Activated T-cell treated with anti-CD3 and anti-CD28 coated beads, Interleukin-2, amount 50 U/mL, for 72 hours (primary cell): ENCODE measurements around the gene OXA1L. TPM values are rescaled to one million over a fixed set of nuclear protein-coding genes. Genes with fewer than 3 reads are reported as not detected.
"Not testable (repeated sequence)": the region's sequence is repeated elsewhere in the genome, so short reads cannot be mapped to it uniquely, and the experiment has no call there.

Experiments
- ATAC-seq, 2 donors: fragments of 150-1000 bp; cut with Tn5 transposase; replicated peaks in 1 of 2; 2 replicates each; pipeline ENCODE4 v1.10.0; 2021; ENCODE audit warnings: moderate library complexity in 2 of 2, mild to moderate bottlenecking in 1 of 2
- DNase-seq, 2 donors: peaks; one replicate each; pipeline ENCODE4 v3.0.0; 2021 to 2022; ENCODE audit warnings: mixed read lengths in 1 of 2
- H3K27ac Mint-ChIP-seq: one replicate; pipeline ENCODE4 v1.8.0; 2022; ENCODE audit warnings: mild to moderate bottlenecking, moderate library complexity, mixed read lengths
- H3K27me3 Mint-ChIP-seq: one replicate; pipeline ENCODE4 v1.8.0; 2022; ENCODE audit warnings: low read depth, mixed read lengths
- H3K36me3 Mint-ChIP-seq, 2 donors: one replicate each; pipeline ENCODE4 v1.8.0; 2022; ENCODE audit warnings: mixed read lengths in 2 of 2, mild to moderate bottlenecking in 1 of 2; ENCODE audit not compliant: insufficient read depth in 2 of 2
- H3K4me1 Mint-ChIP-seq: one replicate; pipeline ENCODE4 v1.8.0; 2022; ENCODE audit warnings: low read depth, mixed read lengths
- H3K4me3 Mint-ChIP-seq, 2 donors: one replicate each; pipeline ENCODE4 v1.8.0; 2022; ENCODE audit warnings: mild to moderate bottlenecking in 2 of 2, mixed read lengths in 2 of 2, moderate library complexity in 2 of 2
- H3K9me3 Mint-ChIP-seq, 2 donors: one replicate each; pipeline ENCODE4 v1.8.0; 2022; ENCODE audit warnings: mixed read lengths in 2 of 2
- total RNA-seq, 2 donors: library from RNA; stranded (reverse); gene quantifications; one replicate each; pipeline ENCODE4 v1.2.3, GENCODE V29; 2022

Gene OXA1L
- total RNA-seq, 2 donors from 2014 or later = 135 to 136 TPM

GRCh38 chr14:22772725-22773124, 6.2 kb downstream of the OXA1L start:
- DNase-seq (no peak), ATAC-seq (no peak)
- Mint-ChIP-seq H3K4me3 (no peak overlapping the region), H3K27ac (no peak overlapping the region), H3K9me3 (no peaks in the 10 kb centered on the region), H3K36me3 (peaks cover 17 to 36% of the 10 kb centered on the region in 2 donors), H3K27me3 (no peaks in the 10 kb centered on the region), H3K4me1 (peaks cover 19% of the 10 kb centered on the region)

GRCh38 chr14:22773162-22774010, 6.9 kb downstream of the OXA1L start:
- Mint-ChIP-seq H3K27ac (no peak overlapping the region), H3K36me3 (peaks cover 17 to 36% of the 10 kb centered on the region in 2 donors), H3K4me3 (no peak overlapping the region), H3K27me3 (no peaks in the 10 kb centered on the region), H3K4me1 (peaks cover 13% of the 10 kb centered on the region), H3K9me3 (no peaks in the 10 kb centered on the region)
- DNase-seq (no peak), ATAC-seq (no peak)

- H3K4me1 Mint-ChIP-seq = peaks cover 6% of the 10 kb centered on the region
- no peak overlapping the region for H3K4me3 Mint-ChIP-seq
- DNase-seq (no peak), ATAC-seq (no peak)
- H3K36me3 Mint-ChIP-seq = peaks cover 14 to 34% of the 10 kb centered on the region in 2 donors
- no peak overlapping the region for H3K27ac Mint-ChIP-seq
- H3K27me3 Mint-ChIP-seq = no peaks in the 10 kb centered on the region
- no peaks in the 10 kb centered on the region for H3K9me3 Mint-ChIP-seq
These were observed 7.7 kb downstream of the OXA1L start for GRCh38 chr14:22774011-22774706.

- no peaks in the 10 kb centered on the region for H3K4me1 Mint-ChIP-seq
- no peak overlapping the region for H3K4me3 Mint-ChIP-seq
- DNase-seq (no peak), ATAC-seq (no peak)
- H3K36me3 Mint-ChIP-seq = peaks cover 5 to 19% of the 10 kb centered on the region in 2 donors
- H3K27me3 Mint-ChIP-seq = no peaks in the 10 kb centered on the region
- H3K27ac Mint-ChIP-seq = no peak overlapping the region
- H3K9me3 Mint-ChIP-seq = no peaks in the 10 kb centered on the region
These were observed 9.7 kb downstream of the OXA1L start for GRCh38 chr14:22776215-22776614.

- H3K36me3 Mint-ChIP-seq = peaks cover 0 to 12% of the 10 kb centered on the region in 2 donors
- H3K27ac Mint-ChIP-seq, H3K9me3 Mint-ChIP-seq, ATAC-seq, H3K4me3 Mint-ChIP-seq, H3K27me3 Mint-ChIP-seq, DNase-seq, H3K4me1 Mint-ChIP-seq: not testable (repeated sequence)
These were observed 10.4 kb downstream of the OXA1L start for GRCh38 chr14:22776849-22777248.

GRCh38 chr14:22778084-22778483, 11.6 kb downstream of the OXA1L start:
- no peak overlapping the region for H3K4me3 Mint-ChIP-seq
- ATAC-seq = no peak
- no peaks in the 10 kb centered on the region for H3K4me1 Mint-ChIP-seq

GRCh38 chr14:22780105-22780679, 13.7 kb downstream of the OXA1L start:
- no peak for DNase-seq
- no peaks in the 10 kb centered on the region for H3K27me3 Mint-ChIP-seq
- no peak overlapping the region for H3K4me3 Mint-ChIP-seq
- H3K9me3 Mint-ChIP-seq = no peaks in the 10 kb centered on the region
- peaks cover 0 to 3% of the 10 kb centered on the region in 2 donors for H3K36me3 Mint-ChIP-seq
- no peak for ATAC-seq
- no peak overlapping the region for H3K27ac Mint-ChIP-seq
- no peaks in the 10 kb centered on the region for H3K4me1 Mint-ChIP-seq

More at GRCh38 chr14:22778084-22778483, 11.6 kb downstream of the OXA1L start:
- H3K27ac Mint-ChIP-seq = no peak overlapping the region
- no peak for DNase-seq
- no peaks in the 10 kb centered on the region for H3K9me3 Mint-ChIP-seq
- peaks cover 0 to 10% of the 10 kb centered on the region in 2 donors for H3K36me3 Mint-ChIP-seq
- no peaks in the 10 kb centered on the region for H3K27me3 Mint-ChIP-seq

- no peak for ATAC-seq
- no peaks in the 10 kb centered on the region for H3K4me1 Mint-ChIP-seq
- no peaks in the 10 kb centered on the region for H3K9me3 Mint-ChIP-seq
These were observed 14.4 kb downstream of the OXA1L start for GRCh38 chr14:22780941-22781300.

GRCh38 chr14:22781301-22781991, 15.0 kb downstream of the OXA1L start:
- no peak overlapping the region for H3K4me3 Mint-ChIP-seq
- H3K4me1 Mint-ChIP-seq = no peaks in the 10 kb centered on the region
- ATAC-seq = peak in 1 of 2 donors; percentile 7
- H3K27me3 Mint-ChIP-seq = no peaks in the 10 kb centered on the region
- H3K36me3 Mint-ChIP-seq = no peaks in the 10 kb centered on the region
- DNase-seq = no peak
- no peaks in the 10 kb centered on the region for H3K9me3 Mint-ChIP-seq
- no peak overlapping the region for H3K27ac Mint-ChIP-seq

More at GRCh38 chr14:22780941-22781300, 14.4 kb downstream of the OXA1L start:
- H3K27ac Mint-ChIP-seq = no peak overlapping the region
- DNase-seq = no peak
- H3K4me3 Mint-ChIP-seq = no peak overlapping the region
- no peaks in the 10 kb centered on the region for H3K36me3 Mint-ChIP-seq
- H3K27me3 Mint-ChIP-seq = no peaks in the 10 kb centered on the region

- Mint-ChIP-seq H3K9me3 (no peaks in the 10 kb centered on the region), H3K36me3 (no peaks in the 10 kb centered on the region), H3K4me1 (peaks cover 11% of the 10 kb centered on the region), H3K27ac (no peak overlapping the region), H3K27me3 (no peaks in the 10 kb centered on the region), H3K4me3 (no peak overlapping the region)
- no peak for DNase-seq
- ATAC-seq = no peak
These were observed 20.2 kb downstream of the OXA1L start for GRCh38 chr14:22786685-22787084.

GRCh38 chr14:22791301-22791700, 24.8 kb downstream of the OXA1L start:
- no peak overlapping the region for H3K4me3 Mint-ChIP-seq
- peaks cover 11% of the 10 kb centered on the region for H3K4me1 Mint-ChIP-seq
- H3K27me3 Mint-ChIP-seq = peaks cover 5% of the 10 kb centered on the region
- no peaks in the 10 kb centered on the region for H3K36me3 Mint-ChIP-seq
- ATAC-seq = no peak
- DNase-seq = no peak
- H3K9me3 Mint-ChIP-seq = no peaks in the 10 kb centered on the region
- H3K27ac Mint-ChIP-seq = no peak overlapping the region

- no peak overlapping the region for H3K27ac Mint-ChIP-seq
- H3K4me1 Mint-ChIP-seq = peaks cover 11% of the 10 kb centered on the region
- no peaks in the 10 kb centered on the region for H3K36me3 Mint-ChIP-seq
- ATAC-seq (no peak), DNase-seq (no peak)
- no peaks in the 10 kb centered on the region for H3K9me3 Mint-ChIP-seq
- peaks cover 11% of the 10 kb centered on the region for H3K27me3 Mint-ChIP-seq
- no peak overlapping the region for H3K4me3 Mint-ChIP-seq
These were observed 25.7 kb downstream of the OXA1L start for GRCh38 chr14:22792158-22792557.

GRCh38 chr14:22793550-22793949, 27.1 kb downstream of the OXA1L start:
- H3K27me3 Mint-ChIP-seq = peaks cover 13% of the 10 kb centered on the region
- ATAC-seq = not testable (repeated sequence)

More at GRCh38 chr14:22793550-22793949, 27.1 kb downstream of the OXA1L start:
- not testable (repeated sequence) for H3K27ac Mint-ChIP-seq, H3K4me3 Mint-ChIP-seq, H3K9me3 Mint-ChIP-seq, DNase-seq, H3K36me3 Mint-ChIP-seq
- peaks cover 11% of the 10 kb centered on the region for H3K4me1 Mint-ChIP-seq
